ENCODE results near the gene ICAM1. TPM values are rescaled to one million over a fixed set of nuclear protein-coding genes. Genes with fewer than 3 reads are reported as not detected.

Gene ICAM1
- total RNA-seq, 1 experiment from 2014 or later = 2.3 TPM

- WGBS (ENCODE audit: extremely low coverage, insufficient read length, low lambda C conversion rate) = no CpG with 5 or more reads among the region's 2 CpGs
- Histone ChIP-seq H3K9ac (ENCODE audit: extremely low read depth, insufficient read length, low read length) (no peak overlapping the region), H3K4me1 (ENCODE audit: insufficient read depth, low read length) (no peaks in the 10 kb centered on the region; the same call in 1 of the 2 replicates), H3K23ac (ENCODE audit: insufficient read length, low read depth, low read length) (no peak overlapping the region), H2BK20ac (ENCODE audit: low read depth, low read length, poor library complexity, severe bottlenecking) (no peak overlapping the region), H3K23me2 (ENCODE audit: insufficient read length, low read depth, low read length, poor library complexity, severe bottlenecking) (peaks cover 4% of the 10 kb centered on the region), H4K5ac (ENCODE audit: insufficient read length, low read depth, low read length) (no peak overlapping the region), H2AK5ac (ENCODE audit: insufficient read length, low read length) (no peak overlapping the region), H2BK5ac (ENCODE audit: insufficient read length, low read length) (no peak overlapping the region), H3K4ac (ENCODE audit: low read depth, low read length) (no peak overlapping the region), H3K79me1 (ENCODE audit: insufficient read depth, low read depth, low read length, poor library complexity, severe bottlenecking) (peaks cover 2% of the 10 kb centered on the region), H3K27ac (ENCODE audit: insufficient read length, low read depth, low read length) (no peak overlapping the region), H3K18ac (ENCODE audit: insufficient read length, low read depth, low read length) (no peak overlapping the region), H2BK120ac (ENCODE audit: low read depth, low read length, poor library complexity, severe bottlenecking) (no peak overlapping the region), H4K20me1 (ENCODE audit: control insufficient read depth, insufficient read depth, insufficient read length) (peaks cover 4% of the 10 kb centered on the region), H3K14ac (ENCODE audit: insufficient read depth, low read length) (no peak overlapping the region), H3K27me3 (ENCODE audit: insufficient read depth, low read length) (no peaks in the 10 kb centered on the region), H2AFZ (ENCODE audit: low read length) (no peak overlapping the region), H2BK12ac (ENCODE audit: insufficient read length, low read depth, low read length) (no peak overlapping the region), H2BK15ac (ENCODE audit: low read depth, low read length) (no peak overlapping the region), H3T11ph (ENCODE audit: low read length) (no peak overlapping the region), H4K91ac (ENCODE audit: insufficient read length, low read depth, low read length) (no peak overlapping the region), H3K56ac (ENCODE audit: insufficient read length, low read depth, low read length) (no peak overlapping the region), H3K9me3 (ENCODE audit: control insufficient read depth, low read depth, low read length) (no peaks in the 10 kb centered on the region), H3K4me2 (ENCODE audit: insufficient read depth, insufficient read length, low read length) (no peak overlapping the region), H3K79me2 (ENCODE audit: insufficient read depth, low read length) (no peaks in the 10 kb centered on the region), H4K8ac (replicated peaks; ENCODE audit: insufficient read length, low read depth, low read length) (no peak overlapping the region)
- Mint-ChIP-seq H3K36me3 (ENCODE audit: insufficient read depth in 1 of 3, low read depth in 3 of 3) (peaks cover 29 to 57% (median 49%) of the 10 kb centered on the region in 3 experiments; a peak in 6 of 7 replicates), H3K4me1 (peaks cover 5 to 9% of the 10 kb centered on the region in 2 experiments), H3K4me3 (no peak overlapping the region), H3K9me3 (no peaks in the 10 kb centered on the region; a peak in 1 of 5 replicates), H3K27me3 (ENCODE audit: low read depth) (no peaks in the 10 kb centered on the region), H3K27ac (no peak overlapping the region)
- no peak for TF ChIP-seq CTCF (conservative IDR thresholded peaks at IDR 0.05)
- DNase-seq = no peak
Measured at GRCh38 chr19:10255358-10255757, 15.6 kb upstream of the ICAM1 start.
